NCI-H526 (cell line): ENCODE results near the gene ANKRD55.
"Not testable (repeated sequence)": the region's sequence is repeated elsewhere in the genome, so short reads cannot be mapped to it uniquely, and the experiment has no call there.

Experiments
- DNase-seq, 2 experiments: peaks; one replicate each; lab custom pipeline; 2025; lab: John Stamatoyannopoulos, UW

Gene ANKRD55

GRCh38 chr5:56168066-56168478 lies 65.1 kb downstream of the ANKRD55 start:
- no peak for DNase-seq

DNA sequence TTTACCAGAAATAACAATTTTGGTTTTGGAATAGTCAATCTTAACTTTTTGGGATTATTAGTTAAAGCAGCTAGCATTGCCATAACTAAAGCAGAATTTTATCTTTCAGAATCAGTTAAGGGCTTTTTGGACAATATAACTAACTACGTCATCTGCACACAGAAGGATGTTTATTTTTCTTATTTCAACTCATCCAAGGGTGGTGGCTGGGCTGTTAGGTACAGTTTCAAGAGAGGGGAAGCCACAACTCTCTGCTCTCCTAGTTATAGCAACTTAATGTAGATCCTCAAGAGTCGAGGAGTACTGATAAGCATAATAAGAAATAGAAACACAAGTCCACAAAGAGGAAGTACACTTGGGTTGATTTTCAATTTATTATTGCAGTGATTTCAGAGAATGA lies 65.6 kb downstream of the ANKRD55 start:
- DNase-seq: no peak

GRCh38 chr5:56166671-56167385 lies 66.3 kb downstream of the ANKRD55 start:
- no peak for DNase-seq

DNA sequence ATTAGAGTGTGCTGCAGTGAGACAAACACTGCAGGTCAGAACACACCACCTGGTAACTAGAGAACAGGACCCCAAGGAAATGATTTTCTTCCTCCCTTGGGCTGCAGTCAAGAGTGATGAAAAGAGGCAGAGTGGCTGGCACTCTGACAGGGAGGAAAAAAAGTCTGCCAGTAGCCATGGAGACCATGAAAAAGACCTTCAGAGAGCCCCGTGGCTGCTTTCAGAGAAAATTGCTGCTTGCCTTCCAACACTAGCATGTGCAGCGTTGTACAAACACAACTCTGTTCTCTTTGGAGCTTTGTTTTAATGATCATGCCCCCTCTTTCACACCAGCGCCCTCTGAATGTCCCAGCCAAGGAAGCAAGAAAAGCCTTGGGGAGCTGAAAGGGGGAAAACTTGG lies 68.8 kb downstream of the ANKRD55 start:
- no peak for DNase-seq

GRCh38 chr5:56161927-56162326 lies 71.2 kb downstream of the ANKRD55 start:
- DNase-seq: no peak

DNA sequence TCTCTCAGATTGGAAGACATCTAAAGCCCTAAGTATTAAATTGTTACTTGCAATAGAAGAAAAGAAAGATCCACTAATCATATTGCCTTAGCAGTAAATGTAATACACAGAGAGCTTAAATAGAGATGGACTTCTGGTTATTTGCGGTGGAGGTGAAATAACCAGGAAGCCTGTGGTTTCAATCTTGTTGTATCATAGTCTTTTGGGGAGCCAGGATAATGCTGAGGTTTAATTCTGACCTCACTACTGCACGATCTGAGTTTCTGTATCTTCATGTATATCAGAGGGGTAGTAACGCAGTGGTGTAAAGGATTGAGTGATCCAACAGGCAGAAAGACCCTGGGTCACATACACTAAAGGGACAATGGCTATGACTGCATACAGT lies 71.7 kb downstream of the ANKRD55 start:
- DNase-seq: no peak

- no peak for DNase-seq
These were observed 72.2 kb downstream of the ANKRD55 start for GRCh38 chr5:56160723-56161438.

DNA sequence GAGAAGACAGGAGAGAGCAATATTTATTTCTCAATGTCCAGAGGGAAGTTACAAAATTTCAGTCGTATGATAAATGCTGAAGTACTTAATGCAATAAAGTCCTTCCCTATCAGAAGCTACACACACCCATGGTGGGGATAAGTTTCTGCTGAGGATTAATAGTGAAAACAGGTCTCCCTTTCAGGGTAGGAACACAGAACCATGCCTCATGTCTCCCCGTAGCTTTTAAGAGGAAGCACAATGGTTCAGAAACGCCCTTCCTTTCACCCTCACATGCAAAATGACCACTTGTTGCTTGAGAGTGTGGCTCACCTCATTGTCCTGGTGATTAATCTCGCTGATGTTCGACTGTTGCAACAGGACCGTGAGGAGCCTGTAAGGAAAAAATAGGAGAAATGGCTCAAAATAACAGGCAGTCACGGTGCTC lies 73.6 kb downstream of the ANKRD55 start:
- DNase-seq: no peak

DNA sequence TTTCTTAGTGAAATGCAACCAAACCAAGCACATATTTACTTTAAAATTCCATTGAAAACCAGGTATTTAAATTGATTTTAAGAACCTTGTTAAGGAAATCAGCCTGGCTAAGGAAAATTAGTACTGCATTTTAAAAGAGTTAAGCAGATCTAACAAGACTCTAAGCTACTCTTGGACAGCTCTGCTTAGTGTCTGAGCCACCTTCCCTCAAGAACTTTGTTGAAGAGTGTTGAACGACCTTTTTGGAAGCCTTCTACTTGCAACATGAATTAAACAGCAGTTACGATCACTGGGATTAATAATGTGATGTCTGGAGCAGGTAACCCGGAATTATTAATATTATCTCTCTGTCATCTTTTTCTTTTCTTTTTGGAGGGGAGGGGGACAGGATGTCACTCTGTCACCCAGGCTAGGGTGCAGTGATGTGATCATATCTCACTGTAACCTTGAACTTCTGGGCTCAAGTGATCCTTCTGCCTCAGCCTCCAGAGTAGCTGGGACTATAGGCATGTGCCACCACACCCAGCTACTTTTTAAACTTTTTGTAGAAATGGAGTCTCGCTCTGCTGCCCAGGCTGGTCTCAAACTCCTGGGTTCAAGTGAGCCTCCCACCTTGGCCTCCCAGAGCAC lies 74.7 kb downstream of the ANKRD55 start:
- DNase-seq: no peak

GRCh38 chr5:56157191-56157621 lies 75.9 kb downstream of the ANKRD55 start:
- not testable (repeated sequence) for DNase-seq

GRCh38 chr5:56156585-56157190 lies 76.4 kb downstream of the ANKRD55 start:
- DNase-seq: not testable (repeated sequence)

DNA sequence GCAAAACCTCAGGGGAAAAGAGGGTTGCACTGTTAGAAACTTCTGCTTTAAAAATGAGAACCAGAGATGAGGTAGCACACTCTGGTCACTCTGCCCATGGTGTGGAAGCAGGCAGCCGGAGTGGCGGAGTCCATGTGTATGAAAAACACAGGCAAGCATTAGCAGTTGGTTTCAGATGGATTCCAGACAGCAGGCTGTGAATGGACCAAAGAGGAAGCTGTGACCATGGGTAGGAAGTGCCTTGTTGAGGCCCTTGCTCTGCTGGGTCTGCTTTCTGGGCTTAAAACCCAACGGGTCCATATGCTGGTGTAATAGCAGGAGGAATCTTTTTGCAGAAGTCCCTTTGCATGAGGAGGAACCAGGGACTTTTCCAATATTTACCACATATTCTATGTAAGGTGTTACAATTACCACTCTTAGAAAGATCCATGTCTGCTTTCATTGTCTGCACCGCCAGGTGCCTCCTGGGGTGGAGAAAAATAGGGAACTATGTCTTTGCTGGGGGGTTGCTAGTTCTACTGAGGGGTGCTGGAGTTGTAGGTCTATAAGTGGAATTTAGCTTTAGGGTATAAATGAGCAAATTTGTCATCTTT lies 77.0 kb downstream of the ANKRD55 start:
- DNase-seq: no peak

DNA sequence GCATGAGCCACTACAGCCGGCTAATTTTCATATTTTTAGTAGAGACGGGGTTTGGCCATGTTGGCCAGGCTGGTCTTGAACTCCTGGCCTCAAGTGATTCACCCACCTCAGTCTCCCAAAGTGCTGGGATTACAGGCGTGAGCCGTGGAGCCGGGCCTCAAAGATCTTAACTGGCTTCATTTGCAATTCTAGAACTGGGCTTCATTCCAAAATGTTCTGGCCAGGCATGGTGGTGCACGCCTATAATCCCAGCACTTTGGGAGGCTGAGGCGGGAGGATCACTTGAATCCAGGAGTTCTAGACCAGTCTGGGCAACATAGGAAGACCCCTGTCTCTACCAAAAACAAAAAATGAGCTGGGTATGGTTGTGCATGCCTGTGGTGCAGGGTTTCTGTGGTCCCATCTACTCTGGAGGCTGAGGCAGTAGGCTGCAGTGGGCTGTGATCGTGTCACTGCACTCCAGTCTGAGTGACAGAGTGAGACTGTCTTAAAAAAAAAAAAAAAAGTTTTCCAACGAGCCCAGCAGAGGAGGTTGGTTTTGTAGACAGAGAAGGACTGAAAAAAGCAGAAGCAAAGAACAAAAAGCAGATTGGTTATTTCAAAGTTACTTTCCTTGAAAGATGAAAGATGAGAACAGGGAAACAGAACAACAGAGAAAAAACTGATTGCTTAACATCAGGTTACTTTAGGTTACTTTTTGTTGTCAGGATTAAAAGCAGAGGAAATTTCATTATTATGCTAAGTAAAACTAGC lies 78.2 kb downstream of the ANKRD55 start:
- no peak for DNase-seq

DNA sequence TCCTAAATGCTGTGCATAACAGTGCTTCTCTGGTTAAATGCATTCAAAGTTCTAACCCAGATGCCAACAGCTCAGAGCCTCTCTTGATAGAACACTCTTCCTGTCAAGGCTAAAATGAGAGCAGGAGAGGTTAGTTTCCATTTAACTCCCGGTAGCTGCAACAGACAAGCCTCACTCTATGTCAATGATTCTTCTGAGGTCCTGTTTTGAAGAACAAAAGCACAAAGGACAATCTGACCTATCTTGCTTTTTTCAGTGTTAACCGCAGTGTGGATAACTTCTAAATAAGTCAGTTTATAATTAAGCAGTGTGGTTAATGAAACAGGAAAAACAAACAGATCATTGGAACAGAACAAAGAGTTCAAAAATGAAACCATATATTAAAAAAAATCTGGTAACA lies 80.7 kb downstream of the ANKRD55 start:
- no peak for DNase-seq

GRCh38 chr5:56150756-56151155 lies 82.4 kb downstream of the ANKRD55 start:
- DNase-seq: not testable (repeated sequence)

- DNase-seq: no peak
These were observed 84.6 kb downstream of the ANKRD55 start for GRCh38 chr5:56148453-56148971.

GRCh38 chr5:56147659-56148230 lies 85.4 kb downstream of the ANKRD55 start:
- no peak for DNase-seq

DNA sequence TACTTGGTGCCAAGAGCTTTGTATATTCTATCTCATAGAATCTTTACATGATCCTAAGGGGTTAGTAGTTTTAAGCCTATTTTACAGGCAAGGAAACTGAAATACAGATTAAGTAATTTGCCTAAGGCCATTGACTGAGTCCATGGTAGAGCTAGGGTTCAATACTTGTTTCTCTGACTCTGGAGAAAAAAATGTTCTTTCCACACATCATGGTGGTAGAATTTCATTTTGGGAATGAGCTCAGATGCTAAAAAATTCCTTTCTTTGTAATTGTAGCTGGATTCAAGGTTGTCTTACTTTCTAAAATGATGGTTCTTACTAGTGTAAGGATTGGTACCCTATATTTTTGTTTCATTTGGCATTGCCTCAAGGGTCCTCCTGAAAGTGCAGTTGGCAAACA lies 86.0 kb downstream of the ANKRD55 start:
- no peak for DNase-seq

- DNase-seq: no peak
These were observed 86.5 kb downstream of the ANKRD55 start for GRCh38 chr5:56146674-56147073.

GRCh38 chr5:56145511-56145910 lies 87.6 kb downstream of the ANKRD55 start:
- DNase-seq: no peak

DNA sequence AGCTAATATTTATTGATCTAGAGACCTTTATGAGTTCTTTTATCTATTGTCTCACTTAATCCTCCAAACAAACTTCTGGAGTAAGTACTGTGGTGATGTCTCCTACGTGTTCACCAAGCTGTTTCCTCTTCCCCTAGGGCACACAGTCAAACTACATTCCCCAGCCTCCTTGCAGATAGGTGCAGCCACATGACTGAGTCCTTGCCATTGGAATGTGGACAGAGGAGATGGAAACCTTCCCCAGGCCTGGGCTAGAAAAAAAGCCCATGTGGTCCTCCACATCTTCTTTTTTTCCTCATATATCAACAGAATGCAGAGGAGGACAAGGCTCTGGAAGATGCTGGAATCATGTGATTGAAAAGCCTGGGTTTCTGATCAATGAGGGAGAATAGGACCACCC lies 88.0 kb downstream of the ANKRD55 start:
- DNase-seq: no peak
